Stimulated activated CD4-positive, alpha-beta T cell treated with anti-CD3 and anti-CD28 coated beads, TNF-alpha, amount 100 ng/mL, for 1 hour (primary cell): ENCODE measurements around the gene TMEM11.
A peak's percentile ranks its signal among the peaks of the same experiment; 100 is the strongest.
"Not testable (repeated sequence)": the region's sequence is repeated elsewhere in the genome, so short reads cannot be mapped to it uniquely, and the experiment has no call there.

Experiments
- DNase-seq, 3 donors: peaks; one replicate each; pipeline ENCODE4 v3.0.0-alpha.2; 2020; ENCODE audit warnings: low read depth in 3 of 3, low spot score in 1 of 3

The TMEM11 gene

DNA sequence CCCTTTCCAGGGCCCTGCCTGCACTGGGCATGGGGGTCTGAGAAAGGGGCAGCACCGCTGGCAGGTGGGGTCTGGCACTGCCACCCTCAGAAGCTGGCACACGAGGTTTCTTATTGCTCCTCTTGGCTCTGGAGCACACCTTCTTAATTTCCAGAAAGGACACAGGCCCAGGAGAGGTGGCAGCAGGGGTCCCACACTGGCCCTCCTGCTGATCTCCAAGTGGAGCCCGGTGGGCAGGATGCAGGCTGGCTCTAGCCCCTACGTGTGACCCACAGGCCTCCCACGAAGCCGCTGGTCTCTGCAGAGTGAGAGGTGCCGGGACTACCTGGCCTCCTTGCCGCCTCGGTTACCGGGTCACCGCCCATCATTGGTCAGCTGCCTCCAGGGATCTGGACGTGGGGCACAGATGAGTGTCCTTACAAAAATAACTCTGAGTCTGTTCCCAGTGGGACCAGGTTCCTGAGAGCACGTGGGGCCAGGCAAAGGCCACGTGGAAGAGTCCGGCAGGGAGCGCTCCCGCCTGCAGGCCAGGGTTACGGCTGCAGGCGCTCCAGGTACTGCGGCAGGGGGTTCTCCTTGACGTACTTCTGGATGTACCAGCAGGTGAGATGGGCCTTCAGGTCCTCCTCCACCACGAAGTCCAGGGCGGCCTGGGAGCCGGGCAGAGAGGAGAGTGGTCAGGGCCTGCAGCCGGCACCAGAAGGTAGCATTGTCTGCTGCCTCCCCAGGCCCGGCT is 29.0 kb upstream of the TMEM11 start:
- no peak for DNase-seq

DNA sequence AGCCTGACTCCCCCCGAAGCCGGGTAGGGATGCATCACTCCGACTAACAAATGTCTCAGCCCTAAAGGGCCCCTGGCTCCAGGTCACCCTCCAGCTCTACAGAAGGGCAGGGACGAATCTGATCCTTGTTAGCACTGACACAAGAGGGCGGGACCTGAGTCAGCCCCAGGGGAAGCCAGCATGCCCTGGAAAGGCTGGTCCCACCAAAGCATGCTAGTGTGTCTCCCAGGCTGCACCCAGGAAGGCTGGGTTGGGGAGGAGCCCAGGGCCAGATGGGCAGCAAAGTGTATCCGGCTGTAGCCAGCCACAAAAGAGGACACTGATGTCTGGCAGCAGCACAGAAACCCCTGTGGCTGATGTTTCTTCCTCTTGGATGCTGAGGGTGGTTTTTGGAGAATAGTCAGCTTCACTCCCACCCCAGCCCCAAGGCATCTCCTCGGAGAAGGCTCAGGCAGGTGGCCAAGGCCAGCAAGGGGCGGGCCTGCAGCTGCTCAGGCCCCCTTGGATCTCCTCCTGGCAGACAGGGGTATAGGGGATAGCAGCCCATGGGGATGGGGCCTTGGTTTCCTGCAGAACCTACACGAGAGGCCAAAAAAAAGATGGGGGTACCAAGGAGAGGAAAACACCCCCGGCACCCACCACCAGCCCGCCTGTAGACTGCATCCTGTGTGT is 28.2 kb upstream of the TMEM11 start:
- DNase-seq: no peak

DNA sequence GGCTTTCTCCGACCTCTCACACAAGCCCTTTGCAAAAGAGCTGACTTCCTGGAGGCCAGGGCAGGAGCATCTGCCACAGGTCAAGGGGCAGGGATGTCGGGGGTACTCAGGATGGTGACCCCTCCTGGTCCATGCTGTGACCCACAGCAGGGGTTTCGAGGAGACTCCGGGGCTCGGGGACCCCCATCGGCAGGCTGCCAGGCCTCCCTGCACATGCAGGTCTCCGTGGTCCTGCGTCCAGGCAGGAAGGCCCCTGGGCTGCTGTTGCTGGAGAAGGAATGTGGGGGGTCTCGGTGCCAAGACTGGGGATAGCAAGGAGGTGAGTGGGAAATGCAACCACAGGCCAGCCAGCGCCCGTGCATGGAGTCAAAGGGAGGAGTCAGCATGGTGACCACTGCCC is 27.6 kb upstream of the TMEM11 start:
- DNase-seq: no peak

DNA sequence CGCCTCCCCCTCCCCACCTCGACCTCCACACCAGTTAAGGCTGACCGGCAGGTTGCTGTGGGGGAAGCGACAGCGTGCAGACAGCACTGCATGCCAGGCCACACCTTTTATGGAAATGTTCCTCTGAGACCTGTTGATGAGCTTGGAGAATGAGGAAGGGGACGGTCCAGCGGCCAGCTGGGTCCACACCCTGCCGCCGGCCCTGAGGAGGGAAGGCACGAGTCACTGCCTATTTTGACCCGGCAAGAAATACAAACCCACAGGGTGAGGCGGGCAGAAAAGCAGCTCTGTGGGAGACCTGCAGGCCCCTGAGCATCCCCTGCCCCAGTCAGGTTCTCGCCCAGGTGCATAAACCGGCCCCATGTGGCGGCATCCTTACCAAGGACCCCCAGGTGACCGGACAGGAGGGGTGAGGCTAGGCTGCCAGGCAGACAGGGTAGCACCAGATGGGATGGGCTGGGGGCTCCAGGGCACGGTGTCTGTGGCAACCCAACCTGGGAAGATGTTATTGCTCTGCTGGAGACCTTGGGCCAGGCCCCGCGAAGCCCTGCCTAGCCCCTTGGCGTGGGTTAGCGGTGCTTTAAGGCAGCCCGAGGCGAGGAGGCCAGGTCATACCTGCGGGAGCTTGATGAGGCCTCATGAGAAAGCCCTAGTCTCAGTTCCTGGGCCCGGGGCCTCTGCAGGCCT is 26.6 kb upstream of the TMEM11 start:
- DNase-seq: no peak

DNA sequence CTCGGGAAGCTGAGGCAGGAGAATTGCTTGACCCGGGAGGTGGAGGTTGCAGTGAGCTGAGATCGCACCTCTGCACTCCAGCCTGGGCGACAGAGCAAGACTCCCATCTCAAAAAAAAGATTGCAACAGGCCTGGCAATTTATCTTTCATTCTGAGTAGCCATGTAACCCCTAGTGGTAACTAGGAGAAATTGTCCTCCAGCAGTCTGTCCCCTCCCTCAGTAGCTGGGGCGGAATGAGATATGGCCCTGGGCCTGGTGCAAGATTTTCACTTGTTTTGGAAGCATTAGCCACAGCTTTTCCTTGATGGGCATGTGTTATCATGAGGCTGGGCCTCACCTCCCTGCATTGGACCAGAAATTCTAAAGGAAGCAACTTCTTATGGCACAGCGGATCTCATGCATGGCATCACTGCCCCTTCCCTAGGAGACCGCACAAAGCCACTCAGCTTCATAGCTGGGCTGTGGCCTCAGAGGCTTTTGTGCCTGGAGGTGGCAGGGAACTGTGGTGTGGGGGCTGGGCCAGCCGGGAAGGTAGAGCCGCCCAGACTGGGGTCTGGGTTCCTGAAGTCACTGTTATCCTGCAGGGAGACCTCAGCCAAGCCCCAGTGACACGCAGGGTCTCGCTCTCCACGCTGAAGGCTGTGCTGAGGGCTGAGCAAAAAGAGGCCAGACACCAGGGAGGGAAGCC is 25.9 kb upstream of the TMEM11 start:
- DNase-seq: no peak

DNA sequence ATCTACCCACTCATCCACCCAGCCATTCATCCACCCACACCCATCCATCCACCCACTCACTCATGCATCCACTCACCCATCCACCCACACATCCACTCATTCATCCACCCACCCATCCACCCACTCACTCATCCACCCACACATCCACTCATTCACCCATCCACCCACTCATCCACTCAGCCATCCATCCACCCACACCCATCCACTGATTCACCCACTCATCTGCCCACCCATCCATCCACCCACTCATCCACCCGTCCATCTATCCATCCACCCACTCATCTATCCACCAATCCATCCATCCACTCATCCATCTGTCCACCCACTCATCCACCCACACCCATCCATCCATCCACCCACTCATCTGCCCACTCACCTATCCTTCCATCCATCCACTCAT is 22.0 kb upstream of the TMEM11 start:
- DNase-seq: no peak

DNA sequence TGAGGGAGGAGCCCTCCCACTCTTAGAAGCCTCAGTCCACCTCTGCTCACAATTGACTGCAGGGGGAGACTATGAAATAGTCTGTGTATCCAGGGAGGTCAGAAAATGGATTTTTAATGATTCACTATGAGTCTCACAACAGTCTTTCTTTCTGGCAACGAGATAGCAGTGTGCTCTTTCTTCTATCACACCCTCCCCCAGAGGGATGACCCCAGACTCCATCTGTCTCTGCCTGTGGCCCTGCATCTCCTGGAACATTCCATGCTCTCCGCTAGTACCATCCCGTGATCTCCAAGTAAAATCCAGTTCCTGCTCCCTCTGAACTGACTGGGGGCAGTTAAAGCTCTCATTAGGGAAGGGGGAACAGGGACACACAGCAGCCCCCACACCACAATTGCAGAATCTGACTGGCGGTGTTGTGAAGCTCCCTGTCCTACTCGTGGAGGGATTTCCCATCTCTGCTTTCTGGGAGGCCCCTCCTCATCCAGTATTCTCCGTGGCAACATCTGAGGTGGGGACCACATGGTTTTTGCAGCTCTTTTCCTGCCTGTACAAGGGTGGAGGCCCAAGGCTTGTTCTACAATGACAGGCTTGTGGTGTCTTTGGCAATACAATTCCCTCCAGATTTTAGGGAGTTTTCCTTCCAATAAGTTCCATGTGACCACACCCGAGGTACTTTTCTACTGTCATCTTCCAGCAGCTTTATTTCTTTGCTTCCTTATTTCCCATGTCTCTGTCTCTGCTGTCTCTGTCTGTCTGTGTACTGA is 19.8 kb upstream of the TMEM11 start:
- DNase-seq: no peak

DNA sequence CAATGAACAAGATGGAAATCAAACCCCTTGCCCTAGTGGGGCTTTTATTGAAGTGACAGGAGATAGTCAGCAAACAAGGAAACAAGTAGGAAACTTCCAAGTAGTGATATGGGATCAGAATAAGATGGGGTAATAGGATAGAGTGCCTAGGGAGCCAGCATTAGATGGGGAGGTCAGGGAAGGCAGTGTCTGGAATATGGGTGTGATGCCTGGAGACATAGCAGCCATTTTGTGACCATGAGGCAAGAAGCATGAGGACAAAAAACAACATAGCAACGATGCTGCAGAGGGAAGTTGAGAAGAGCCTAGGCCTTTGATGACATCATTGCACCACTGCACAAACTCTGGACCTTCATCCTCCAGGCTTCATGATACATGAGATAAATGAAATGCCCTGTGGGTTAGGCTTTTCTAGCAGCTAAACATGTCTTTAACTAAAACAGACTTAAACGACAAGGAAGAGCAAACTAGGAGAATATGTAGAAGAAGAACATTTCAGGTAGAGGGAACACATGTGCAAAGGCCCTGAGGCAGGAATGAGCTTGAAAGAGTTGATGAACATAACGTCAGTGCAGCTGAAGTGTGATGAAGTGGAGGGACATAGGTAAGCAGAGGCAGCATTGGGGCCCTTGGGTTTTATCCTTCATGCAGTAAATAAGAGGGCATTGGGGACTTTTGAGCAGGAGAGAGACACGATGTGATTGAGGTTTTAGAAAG is 18.2 kb upstream of the TMEM11 start:
- no peak for DNase-seq

DNA sequence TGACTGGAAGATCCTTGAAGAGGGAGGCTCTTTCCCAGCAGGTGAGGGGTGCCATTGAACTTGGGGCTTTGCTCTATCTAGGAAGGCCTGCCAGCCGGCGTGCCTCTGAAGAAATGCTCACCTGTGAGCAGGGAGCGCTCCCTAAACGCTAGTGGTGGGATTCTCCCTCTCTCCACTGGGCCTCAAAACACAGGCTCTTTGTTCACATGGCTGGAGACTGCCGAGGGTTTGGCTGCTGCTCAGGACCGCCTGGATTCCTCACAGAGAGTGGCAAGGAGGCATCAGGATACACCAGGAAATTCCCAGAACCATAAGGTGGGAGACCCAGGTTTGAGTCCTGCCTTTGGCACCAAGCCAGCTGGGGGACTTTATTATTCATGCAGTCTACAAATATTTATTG is 17.6 kb upstream of the TMEM11 start:
- DNase-seq: no peak

DNA sequence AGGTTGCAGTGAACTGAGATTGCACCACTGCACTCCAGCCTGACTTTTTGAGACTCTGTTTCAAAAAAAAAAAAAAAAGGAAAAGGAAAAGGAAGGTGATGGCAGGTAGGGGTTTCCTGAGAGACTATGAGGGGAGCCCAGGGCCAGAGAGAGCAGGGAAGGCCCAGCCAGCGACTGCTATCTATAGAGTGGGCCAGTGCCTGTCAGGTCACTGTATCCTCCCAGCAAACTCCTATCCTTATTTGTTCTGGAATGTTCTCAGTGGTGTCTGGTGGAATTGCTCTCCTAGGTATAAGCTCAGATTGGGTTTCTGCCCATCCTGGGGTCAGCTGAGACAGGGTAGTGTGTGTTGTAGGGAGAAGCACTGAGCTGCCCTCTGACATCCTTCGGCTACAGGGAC is 14.9 kb upstream of the TMEM11 start:
- DNase-seq: no peak

DNA sequence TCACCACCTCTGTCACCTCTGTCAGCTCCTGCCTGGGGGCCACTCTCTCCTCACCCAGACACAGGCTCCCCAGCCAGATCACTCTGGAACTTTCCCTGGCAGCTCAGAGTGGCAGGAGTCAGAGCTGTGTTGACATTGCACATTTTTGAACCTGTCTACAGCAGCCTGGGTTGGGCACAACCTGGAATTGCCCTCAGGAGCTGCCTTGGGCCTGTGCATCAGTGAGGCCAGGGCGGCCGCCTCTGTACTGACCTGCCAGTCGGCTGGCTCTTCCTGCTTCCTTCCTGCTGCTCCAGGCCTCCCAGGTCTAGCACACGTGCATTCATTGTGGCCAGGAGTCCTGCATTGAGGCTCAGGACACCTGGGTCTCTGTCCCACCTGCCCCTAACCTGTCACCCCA is 14.2 kb upstream of the TMEM11 start:
- DNase-seq: no peak

DNA sequence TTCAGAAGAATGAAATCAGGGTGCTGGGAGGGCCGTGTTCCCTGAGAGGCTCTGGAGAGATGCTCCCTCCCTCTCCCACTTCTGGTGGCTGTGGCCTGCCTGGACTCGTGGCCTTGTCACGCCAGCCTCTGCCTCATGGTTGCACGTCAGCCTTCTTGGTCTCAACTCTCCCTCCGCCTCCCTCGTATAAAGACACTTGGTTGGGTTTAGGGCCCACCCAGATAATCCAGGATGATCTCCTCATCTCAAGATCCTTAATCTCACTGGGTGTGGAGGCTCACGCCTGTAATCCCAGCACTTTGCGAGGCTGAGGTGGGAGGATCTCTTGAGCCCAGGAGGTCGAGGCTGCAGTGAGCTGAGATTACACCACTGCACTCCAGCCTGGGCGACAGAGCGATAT is 13.3 kb upstream of the TMEM11 start:
- DNase-seq: not testable (repeated sequence)

DNA sequence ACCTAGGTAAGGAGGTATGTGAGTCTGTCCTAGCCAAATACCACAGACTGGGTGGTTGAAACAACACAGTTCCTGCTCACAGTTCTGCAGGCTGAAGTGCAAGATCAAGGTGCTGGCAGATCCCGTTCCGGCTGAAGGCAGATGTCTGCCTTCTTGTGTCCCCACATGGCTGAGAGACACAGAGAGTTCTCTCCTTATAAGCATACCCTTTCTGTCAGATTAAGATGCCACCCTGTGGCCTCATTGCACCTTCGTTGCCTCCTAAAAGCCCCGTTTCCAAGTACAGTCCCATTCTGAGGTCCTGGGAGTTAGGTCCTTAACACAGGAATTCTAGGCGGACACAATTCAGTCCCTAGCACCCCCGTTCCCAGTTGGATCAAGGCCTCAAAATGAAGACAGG is 9.1 kb upstream of the TMEM11 start:
- no peak for DNase-seq

DNA sequence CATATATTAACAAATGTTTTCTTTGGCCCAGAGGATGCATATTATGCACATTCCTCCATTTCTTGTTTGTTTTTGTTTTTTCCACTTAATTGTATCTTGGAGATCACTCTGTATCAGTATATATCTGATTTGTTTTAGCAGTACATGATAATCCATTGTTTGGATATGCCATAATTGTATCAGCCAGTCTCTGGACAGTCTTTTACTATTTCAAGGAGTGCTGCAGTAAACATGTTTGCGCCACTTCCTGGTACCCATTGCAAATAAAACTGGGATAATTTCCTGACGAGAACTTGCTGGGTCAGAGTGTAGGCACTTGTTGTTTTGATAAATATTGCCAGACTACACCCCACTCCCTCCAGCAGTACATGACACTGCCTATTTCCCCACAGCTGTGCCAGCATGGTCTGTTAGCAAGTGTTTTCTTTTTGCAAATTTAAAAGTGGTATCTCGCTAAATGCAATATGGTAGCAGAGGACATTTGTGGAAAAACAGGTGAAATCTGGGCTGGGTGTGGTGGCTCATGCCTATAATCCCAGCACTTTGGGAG is 4.9 kb upstream of the TMEM11 start:
- no peak for DNase-seq

DNA sequence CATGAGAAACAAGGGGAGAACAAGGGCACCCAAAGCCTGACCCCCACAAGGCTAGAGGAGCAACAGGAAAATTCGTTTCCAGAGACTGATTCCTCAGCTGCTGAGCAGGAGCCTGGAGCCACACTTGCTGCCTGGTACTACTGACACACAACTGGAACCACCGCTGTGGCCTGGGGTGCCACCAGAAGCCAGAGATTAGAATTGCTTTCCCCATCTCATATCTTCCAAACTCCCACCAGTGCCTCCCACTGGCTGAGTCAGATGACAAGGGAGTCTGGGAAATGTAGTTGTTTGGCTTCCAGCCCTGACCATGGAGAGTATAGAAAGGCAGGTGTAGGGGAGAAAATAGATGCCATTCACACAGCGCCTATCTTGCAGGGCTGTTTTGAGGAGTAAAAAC is 4.1 kb upstream of the TMEM11 start:
- DNase-seq: peak in 1 of 3 donors; percentile 5

DNA sequence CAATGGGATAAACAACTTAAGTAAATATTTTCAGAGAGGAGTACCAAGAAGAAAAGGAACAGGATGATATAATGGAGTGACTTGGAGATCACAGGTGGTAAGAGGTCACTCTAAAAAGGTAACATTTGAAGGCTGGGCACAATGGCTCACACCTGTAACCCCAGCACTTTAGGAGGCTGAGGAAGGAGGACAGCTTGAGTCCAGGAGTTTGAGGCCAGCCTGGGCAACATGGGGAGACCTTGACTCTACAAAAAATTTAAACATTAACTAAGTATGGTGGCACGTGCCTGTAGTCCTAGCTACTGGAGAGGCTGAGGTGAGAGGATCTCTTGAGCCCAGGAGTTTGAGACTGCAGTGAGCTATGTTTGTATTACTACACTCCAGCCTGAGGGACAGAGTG is 3.4 kb upstream of the TMEM11 start:
- DNase-seq: no peak

DNA sequence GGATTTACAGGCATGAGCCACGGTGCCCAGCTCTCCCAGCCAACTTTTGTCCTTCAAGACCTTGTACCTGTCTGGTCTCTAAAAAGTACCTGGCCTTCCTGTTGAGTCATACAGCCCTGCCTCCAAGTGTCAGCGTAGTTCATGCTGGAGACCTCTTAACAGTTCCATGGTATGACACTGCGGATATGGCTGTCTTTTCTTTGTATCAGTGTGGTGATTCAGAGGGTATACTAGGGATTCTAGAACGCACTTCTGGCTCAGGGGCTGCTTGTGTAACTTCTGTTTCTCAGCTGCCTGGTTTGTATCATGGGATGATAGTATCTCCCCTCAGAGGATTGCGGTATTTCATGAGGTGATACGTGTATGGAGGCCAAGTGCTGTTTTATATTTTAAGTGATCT is 2.0 kb upstream of the TMEM11 start:
- DNase-seq: no peak

DNA sequence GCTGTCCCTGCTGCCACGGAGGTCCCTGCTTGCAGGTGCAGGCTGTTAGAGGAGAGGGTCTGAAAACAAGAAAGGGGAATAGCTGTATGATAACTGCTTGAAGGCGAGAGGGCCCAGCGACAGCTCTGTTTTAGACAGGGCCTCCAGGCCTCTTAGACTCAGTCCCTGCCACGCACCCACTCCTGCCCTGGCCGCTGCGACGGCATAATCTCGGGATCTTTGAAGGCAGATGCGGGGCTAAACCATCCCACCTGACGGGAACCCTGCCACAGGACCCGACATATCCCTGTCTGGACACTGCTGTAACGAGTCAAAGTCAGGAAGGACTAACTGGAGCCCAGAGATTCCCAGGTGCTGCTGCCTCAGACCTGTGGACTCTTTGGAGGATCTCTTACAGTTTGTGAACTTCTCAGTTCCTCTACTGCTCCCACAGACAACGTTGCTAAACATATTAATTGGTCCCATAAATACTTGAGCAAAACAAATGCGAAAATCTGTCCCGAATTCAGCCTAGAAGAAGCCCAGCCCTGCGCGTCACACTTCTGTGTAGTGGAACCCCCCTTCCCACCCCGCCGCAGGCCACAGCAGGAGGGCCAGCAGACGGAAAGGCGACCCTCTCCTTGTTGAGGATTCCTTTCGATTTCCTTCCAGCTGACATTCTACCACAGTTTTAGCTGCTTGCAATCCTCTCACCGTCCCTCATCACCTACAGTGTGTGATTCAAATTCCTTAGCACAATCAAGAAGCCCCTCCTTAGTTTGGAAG is 998 bp upstream of the TMEM11 start:
- no peak for DNase-seq

DNA sequence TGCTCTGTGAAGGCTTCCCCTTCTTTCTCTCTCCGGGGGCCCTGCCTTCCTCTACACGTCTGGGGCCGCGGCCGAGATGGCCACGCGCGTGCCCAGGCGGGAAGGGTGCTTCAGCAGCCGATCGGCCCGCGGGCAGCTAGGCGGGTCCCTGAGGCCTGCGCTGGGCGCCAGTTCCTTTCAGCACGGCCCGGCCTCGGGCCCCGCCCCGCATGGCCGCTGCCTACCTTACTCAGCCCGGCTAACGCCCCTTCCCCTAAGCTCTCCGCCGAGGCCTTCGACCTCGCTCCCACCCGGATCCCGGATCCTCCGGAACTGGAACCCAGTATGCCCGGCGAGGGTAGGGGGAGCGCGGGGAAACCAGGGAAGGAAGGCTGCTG is 335 bp downstream of the TMEM11 start:
- DNase-seq: no peak
